Stomach smooth muscle (tissue), 2 donors: Measurements from ENCODE around the gene UBE2D2.
"Not testable (repeated sequence)": the region's sequence is repeated elsewhere in the genome, so short reads cannot be mapped to it uniquely, and the experiment has no call there.

Experiments used
- H3K27ac ChIP-seq: one replicate; pipeline ENCODE4 v1.7.0; 2013; ENCODE audit warnings: mild to moderate bottlenecking, low read length, inconsistent platforms
- H3K27me3 ChIP-seq, 2 donors: one replicate each; pipeline ENCODE4 v1.7.0; 2013; ENCODE audit warnings: low read length in 2 of 2; ENCODE audit not compliant: insufficient read depth in 2 of 2, control insufficient read depth in 1 of 2
- H3K36me3 ChIP-seq, 2 donors: one replicate each; pipeline ENCODE4 v1.7.0; 2013; ENCODE audit warnings: low read length in 2 of 2; ENCODE audit not compliant: control insufficient read depth in 2 of 2, insufficient read depth in 2 of 2
- H3K4me1 ChIP-seq: one replicate; pipeline ENCODE4 v1.7.0; 2013; ENCODE audit warnings: low read length; ENCODE audit not compliant: control insufficient read depth, insufficient read depth
- H3K4me3 ChIP-seq, 2 donors: one replicate each; pipeline ENCODE4 v1.7.0; 2013; ENCODE audit warnings: low read length in 2 of 2
- H3K9ac ChIP-seq, 2 donors: one replicate each; pipeline ENCODE4 v1.7.0; 2013; ENCODE audit warnings: low read length in 2 of 2, mild to moderate bottlenecking in 1 of 2
- H3K9me3 ChIP-seq, 2 donors: one replicate each; pipeline ENCODE4 v1.7.0; 2013; ENCODE audit warnings: low read length in 2 of 2; ENCODE audit not compliant: control insufficient read depth in 2 of 2
- donor health status: healthy.
- donor health status: Pancreatic carcinoma.

UBE2D2 gene

DNA sequence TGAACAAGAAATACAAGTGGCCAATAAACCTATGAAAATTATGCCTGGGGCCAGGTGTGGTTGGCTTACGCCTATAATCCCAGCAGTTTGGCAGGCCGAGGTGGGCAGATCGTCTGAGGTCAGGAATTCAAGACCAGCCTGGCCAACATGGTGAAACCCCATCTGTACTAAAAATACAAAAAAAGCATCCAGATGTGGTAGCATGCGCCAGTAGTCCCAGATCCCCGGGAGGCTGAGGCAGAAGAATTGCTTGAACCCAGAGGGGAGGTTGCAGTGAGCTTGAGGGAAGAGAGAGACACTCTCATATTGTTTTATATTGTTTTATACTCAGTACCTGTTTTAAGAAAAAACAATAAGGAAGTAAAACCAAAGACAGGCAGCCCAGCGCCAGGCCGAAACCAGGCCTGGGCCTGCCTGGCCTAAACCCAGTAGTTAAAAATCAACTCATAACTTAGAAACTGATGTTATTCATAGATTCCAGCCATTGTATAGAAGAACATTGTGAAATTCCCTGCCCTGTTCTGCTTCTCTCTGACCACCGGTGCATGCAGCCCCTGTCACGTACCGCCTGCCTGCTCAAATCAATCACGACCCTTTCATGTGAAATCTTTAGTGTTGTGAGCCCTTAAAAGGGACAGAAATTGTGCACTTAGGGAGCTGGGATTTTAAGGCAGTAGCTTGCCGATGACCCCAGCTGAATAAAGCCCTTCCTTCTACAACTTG, 35.4 kb upstream of the UBE2D2 start:
- H3K4me3 ChIP-seq, H3K27me3 ChIP-seq, H3K9ac ChIP-seq, H3K36me3 ChIP-seq, H3K4me1 ChIP-seq, H3K27ac ChIP-seq, H3K9me3 ChIP-seq: not testable (repeated sequence)

DNA sequence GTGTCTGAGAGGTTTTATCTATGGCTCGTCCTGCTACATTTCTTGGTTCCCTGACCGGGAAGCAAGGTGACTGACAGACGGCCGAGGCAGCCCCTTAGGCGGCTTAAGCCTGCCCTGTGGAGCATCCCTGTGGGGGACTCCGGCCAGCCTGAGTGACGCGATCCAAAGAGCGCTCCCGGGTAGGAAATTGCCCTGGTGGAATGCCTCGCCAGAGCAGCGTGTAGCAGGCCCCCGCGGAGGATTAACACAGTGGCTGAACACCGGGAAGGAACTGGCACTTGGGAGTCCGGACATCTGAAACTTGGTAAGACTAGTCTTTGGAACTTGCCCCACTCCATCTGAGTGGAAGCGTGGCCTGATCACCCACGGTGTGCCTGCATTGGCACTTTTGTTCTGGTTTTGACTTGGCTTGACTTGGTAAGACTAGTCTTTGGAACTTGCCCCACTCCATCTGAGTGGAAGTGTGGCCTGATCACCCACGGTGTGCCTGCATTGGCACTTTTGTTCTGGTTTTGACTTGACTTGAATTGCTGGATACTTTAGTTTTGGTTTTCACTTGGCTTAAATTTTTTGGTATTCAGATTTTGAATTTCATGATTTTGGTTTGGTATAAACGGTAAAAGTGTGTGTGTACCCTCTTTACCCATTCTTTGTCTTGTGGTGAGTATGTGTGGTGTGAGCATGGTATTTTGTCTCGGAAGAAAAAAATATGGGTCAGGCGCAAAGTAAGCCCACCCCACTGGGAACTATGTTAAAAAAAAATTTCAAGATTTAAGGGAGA, 34.6 kb upstream of the UBE2D2 start:
- not testable (repeated sequence) for H3K4me1 ChIP-seq

DNA sequence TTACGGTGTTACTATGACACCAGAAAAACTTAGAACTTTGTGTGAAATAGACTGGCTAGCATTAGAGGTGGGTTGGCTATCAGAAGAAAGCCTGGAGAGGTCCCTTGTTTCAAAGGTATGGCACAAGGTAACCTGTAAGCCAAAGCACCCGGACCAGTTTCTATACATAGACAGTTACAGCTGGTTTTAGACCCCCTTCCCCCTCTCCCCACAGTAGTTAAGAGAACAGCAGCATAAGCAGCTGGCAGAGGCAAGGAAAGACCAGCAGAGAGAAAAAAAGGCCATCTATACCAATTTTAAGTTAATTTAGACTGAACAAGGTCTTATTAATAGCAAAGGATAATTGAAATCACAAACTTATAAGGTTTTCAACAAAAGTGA, 34.1 kb upstream of the UBE2D2 start:
- not testable (repeated sequence) for H3K4me3 ChIP-seq, H3K27me3 ChIP-seq, H3K9me3 ChIP-seq, H3K27ac ChIP-seq, H3K9ac ChIP-seq, H3K36me3 ChIP-seq, H3K4me1 ChIP-seq

More for the DNA sequence above, 34.6 kb upstream of the UBE2D2 start:
- H3K9me3 ChIP-seq, H3K4me3 ChIP-seq, H3K27ac ChIP-seq, H3K9ac ChIP-seq, H3K27me3 ChIP-seq, H3K36me3 ChIP-seq: not testable (repeated sequence)

DNA sequence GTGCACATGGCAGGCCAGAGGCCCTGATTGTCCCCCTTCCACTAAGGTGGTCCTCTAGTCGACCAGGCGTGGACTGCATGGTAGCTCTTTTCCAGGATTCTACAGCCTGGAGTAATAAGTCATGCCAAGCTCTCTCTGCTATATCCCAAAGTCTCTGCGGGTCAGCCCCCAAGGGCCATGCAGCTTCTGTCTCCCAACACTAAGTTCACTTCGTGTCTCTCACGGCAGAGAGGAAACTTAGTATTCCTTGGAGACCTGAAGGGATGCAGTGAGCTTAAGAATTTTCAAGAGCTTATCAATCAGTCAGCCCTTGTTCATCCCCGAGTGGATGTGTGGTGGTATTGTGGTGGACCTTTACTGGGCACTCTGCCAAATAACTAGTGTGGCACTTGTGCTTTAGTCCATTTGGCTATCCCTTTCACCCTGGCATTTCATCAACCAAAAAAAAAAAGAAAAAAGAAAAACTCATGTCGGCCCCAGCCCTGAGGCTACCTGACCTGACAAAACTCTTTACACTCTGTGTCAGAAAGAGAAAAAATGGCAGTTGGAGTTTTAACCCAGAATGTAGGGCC, 33.2 kb upstream of the UBE2D2 start:
- H3K9me3 ChIP-seq, H3K4me3 ChIP-seq, H3K36me3 ChIP-seq, H3K9ac ChIP-seq, H3K27me3 ChIP-seq, H3K4me1 ChIP-seq, H3K27ac ChIP-seq: not testable (repeated sequence)

DNA sequence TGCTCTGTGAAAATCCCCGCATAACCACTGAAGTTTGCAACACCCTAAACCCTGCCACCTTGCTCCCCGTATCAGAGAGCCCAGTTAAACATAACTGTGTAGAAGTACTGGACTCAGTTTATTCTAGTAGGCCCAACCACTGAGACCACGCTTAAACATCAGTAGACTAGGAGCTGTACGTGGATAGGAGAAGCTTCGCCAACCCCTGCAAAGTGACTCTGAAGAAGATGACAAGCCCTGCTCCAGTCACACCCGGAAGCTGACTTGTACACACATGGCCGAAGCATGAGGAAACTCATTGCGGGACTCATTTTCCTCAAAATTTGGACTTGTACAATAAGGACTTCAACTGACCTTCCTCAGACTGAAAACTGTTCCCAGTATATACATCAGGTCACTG, 32.4 kb upstream of the UBE2D2 start:
- not testable (repeated sequence) for H3K36me3 ChIP-seq, H3K27me3 ChIP-seq, H3K27ac ChIP-seq, H3K4me1 ChIP-seq, H3K9me3 ChIP-seq, H3K9ac ChIP-seq, H3K4me3 ChIP-seq

DNA sequence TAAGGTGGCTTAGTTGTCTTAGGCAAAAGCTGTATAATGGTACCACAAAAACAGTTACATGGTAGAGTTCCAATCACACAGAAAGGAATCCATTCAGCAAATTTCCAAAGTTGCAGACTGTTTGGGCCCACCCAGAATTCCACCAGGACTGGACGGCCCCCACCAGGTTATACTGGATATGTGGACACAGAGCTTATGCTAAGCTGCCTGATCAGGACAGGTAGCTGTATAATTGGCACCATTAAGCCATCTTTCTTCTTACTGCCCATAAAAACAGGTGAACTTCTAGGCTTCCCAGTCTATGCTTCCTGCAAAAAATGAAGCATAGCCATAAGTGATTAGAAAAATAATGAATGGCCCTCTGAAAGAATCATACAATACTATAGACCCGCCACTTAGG, 31.1 kb upstream of the UBE2D2 start:
- not testable (repeated sequence) for H3K27me3 ChIP-seq, H3K27ac ChIP-seq, H3K4me3 ChIP-seq, H3K4me1 ChIP-seq, H3K36me3 ChIP-seq, H3K9ac ChIP-seq, H3K9me3 ChIP-seq

DNA sequence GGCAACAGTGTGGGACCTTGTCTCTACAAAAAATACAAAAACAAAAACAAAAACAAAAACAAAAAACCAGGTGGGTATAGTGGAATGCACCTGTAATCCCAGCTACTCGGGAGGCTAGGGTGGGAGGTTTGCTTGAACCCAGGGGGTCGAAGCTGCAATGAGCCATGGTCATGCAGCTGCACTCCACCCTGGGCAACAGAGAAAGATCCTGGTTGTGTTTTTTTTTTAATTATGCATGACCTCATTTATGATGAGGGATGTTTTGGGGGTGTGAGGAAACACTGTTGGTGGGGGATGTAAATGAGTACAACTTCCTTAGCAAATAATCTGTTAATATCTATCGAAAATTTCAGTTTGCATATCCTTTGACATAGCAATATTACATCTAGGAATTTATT, 29.4 kb upstream of the UBE2D2 start:
- Histone ChIP-seq H3K9me3 (no peaks in the 10 kb centered on the region), H3K4me3 (no peak overlapping the region), H3K9ac (no peak overlapping the region), H3K36me3 (no peaks in the 10 kb centered on the region), H3K27me3 (no peaks in the 10 kb centered on the region), H3K27ac (no peak overlapping the region), H3K4me1 (no peaks in the 10 kb centered on the region)

DNA sequence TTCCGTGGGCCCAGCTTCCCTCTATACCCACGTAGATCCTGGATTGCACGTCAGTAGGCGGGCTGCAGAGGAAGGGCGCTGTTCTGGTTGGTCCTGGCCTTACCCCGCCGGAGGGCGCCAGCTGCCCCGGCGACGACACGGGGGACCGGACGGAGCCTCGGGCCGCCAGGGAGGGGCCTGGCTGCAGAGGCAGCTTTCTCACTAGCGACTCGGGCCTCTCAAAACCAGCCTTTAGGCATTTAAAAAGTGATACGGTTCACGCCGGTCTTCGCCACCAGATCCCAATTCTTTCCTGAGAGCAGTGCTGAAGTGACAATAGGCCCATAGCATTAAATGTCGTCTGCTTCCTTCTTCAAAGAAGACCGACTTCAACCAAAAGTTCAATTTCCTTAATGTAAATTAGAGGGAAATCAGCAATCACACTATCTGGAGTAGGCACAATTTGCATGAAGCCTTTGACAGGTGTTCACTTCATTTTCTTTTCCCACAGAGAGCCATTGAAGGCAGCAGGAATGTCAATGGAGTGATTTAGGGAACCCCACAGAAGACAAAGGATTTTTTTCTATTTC, 17.6 kb upstream of the UBE2D2 start:
- H3K27ac ChIP-seq, result no peak overlapping the region
- H3K9me3 ChIP-seq, result no peaks in the 10 kb centered on the region
- H3K4me1 ChIP-seq, result peaks cover 3% of the 10 kb centered on the region
- H3K27me3 ChIP-seq, result no peaks in the 10 kb centered on the region
- no peaks in the 10 kb centered on the region for H3K36me3 ChIP-seq
- peak overlapping the region in 1 of 2 donors; percentile 13 for H3K9ac ChIP-seq
- peak overlapping the region in 1 of 2 donors; percentile 29 for H3K4me3 ChIP-seq

DNA sequence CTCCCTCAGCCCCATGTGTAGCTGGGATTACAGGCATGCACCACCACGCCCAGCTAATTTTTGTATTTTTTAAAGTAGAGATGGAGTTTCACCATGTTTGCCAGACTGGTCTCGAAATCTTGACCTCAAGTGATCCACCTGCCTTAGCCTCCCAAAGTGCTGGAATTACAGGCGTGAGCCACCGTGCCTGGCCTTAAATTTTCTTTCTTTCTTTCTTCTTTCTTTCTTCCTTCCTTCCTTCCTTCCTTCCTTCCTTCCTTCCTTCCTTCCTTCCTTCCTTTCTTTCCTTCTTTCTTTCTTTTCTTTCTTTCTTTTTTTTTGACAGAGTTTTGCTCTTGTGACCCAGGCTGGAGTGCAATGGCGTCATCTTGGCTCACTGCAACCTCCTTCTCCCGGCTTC, 14.5 kb upstream of the UBE2D2 start:
- H3K36me3 ChIP-seq, H3K9ac ChIP-seq, H3K27me3 ChIP-seq, H3K4me3 ChIP-seq, H3K9me3 ChIP-seq, H3K4me1 ChIP-seq, H3K27ac ChIP-seq: not testable (repeated sequence)

DNA sequence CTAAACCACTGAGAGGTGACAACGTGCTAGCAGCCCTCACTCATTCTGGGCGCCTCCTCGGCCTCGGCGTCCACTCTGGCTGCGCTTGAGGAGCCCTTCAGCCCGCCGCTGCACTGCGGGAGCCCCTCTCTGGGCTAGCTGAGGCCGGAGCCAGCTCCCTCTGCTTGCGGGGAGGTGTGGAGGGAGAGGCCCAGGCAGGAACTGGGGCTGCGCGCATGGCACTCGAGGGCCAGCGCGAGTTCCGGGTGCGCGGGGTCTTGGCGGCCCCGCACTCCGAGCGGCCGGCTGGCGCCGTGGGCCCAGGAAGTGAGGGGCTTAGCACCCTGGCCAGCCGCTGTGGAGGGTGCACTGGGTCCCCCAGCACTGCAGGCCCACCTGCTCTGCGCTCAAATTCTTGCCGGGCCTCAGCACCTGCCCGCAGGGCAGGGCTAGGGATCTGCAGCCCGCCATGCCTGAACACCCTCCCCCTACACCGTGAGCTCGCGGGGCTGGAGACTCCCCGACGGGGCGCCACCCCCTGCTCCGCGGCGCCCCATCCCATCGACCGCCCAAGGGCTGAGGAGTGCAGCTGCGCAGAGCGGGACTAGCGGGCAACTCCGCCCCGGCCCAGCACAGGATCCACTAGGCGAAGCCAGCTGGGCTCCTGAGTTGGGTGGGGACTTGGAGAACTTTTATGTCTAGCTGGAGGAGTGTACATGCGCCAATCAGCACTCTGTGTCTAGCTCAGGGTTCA, 11.8 kb upstream of the UBE2D2 start:
- no peak overlapping the region for H3K27ac ChIP-seq
- H3K36me3 ChIP-seq, result no peaks in the 10 kb centered on the region
- H3K4me3 ChIP-seq, result no peak overlapping the region
- H3K27me3 ChIP-seq, result peaks cover 0 to 3% of the 10 kb centered on the region in 2 donors
- H3K9ac ChIP-seq, result no peak overlapping the region
- H3K9me3 ChIP-seq, result no peaks in the 10 kb centered on the region
- no peaks in the 10 kb centered on the region for H3K4me1 ChIP-seq
